HG02870 (cell line): ENCODE measurements around the gene LIFR.
"Not testable (repeated sequence)": the region's sequence is repeated elsewhere in the genome, so short reads cannot be mapped to it uniquely, and the experiment has no call there.

Experiments used
- ATAC-seq: cut with Tn5 transposase; IDR thresholded peaks from one replicate; pipeline ENCODE4 v1.9.1; 2021; ENCODE audit warnings: mild to moderate bottlenecking, moderate library complexity; ENCODE audit not compliant: unreplicated experiment

The LIFR gene

GRCh38 chr5:38524022-38524421 is 32.4 kb downstream of the LIFR start:
- no peak for ATAC-seq

GRCh38 chr5:38519476-38519875 is 37.0 kb downstream of the LIFR start:
- ATAC-seq, result no peak

GRCh38 chr5:38518341-38518740 is 38.1 kb downstream of the LIFR start:
- ATAC-seq, result no peak

GRCh38 chr5:38516649-38517048 is 39.8 kb downstream of the LIFR start:
- not testable (repeated sequence) for ATAC-seq

DNA sequence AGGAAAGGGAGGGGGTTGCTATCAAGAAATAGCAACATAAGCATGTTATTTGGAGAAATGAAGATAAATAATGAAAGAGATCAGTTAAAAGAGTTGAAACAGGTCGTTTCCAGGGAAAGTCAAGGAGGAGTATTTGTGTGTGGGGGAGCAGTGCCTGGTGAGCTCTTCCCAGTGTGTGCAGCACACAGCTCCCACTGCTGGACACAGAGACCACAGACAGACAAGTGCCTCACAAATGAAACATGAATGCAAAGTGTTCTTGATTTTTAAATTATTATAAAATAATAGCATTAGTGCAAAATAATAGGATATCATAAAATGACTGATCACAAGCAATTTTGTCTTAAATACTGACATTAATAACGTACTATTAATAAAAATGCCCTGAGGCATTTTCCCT is 40.8 kb downstream of the LIFR start:
- no peak for ATAC-seq

- ATAC-seq, result no peak
Measured at GRCh38 chr5:38515092-38515491, 41.4 kb downstream of the LIFR start.

DNA sequence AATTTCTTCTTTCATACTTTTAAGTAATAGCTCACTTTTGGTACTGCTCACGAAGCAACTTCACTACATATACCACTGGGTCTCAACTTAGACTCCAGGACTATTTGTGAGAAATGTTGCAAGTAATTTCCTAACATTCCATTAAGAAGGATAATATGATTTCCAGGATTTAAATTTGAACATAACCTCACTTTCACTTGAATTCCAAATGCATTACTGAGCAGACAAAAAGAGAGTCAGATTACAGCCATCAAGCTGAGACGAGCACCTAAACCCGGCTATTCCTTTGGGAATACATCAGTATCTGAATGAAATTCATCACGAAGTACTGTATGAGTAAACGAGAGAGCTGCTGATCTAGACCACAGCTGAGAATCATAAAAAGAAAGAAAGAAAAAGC is 47.3 kb downstream of the LIFR start:
- ATAC-seq, result no peak

- no peak for ATAC-seq
Measured at GRCh38 chr5:38506302-38506701, 50.1 kb downstream of the LIFR start.

GRCh38 chr5:38500573-38501260 is 55.7 kb downstream of the LIFR start:
- ATAC-seq, result no peak

- no peak for ATAC-seq
Measured at GRCh38 chr5:38497946-38498345, 58.5 kb downstream of the LIFR start.

DNA sequence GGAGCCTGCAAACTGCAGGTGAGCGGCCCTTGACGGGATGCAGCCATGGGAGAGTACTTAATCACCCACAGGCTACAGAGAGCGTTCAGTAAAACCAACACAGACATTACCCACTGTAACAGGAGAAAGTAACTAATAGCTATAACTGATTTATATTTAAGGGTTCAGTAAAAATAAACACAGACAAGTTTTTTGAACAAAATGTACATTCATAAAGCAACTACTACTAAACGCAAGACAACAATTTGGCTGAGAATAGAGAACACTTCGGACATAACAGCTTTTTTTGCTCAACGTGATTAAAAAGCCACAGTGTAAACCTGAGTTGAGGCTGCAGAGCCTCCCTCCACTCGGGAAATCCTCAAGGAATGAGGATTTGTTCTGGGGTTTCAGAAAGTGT is 61.7 kb downstream of the LIFR start:
- ATAC-seq, result no peak

DNA sequence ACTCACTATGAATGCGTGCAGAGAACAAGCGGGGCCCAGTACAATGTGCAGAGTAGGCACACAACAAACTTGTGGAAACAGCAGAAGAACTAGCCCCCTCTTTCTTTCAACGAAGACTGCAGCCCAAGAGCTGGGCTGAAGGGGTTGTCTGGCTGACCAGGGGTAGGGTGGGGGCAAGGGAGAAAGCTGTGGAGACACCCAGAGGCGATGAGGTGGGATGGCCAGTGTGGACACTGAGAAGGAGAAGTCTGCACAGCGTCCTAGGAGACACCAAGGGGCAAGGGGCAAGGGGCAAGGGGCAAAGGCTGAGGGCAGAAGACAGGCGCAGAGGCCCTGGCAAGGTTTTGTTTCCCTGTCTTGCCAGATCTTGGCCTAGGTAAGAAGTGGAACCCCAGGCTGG is 62.3 kb downstream of the LIFR start:
- ATAC-seq, result no peak

GRCh38 chr5:38483805-38484398 is 72.5 kb downstream of the LIFR start:
- no peak for ATAC-seq

DNA sequence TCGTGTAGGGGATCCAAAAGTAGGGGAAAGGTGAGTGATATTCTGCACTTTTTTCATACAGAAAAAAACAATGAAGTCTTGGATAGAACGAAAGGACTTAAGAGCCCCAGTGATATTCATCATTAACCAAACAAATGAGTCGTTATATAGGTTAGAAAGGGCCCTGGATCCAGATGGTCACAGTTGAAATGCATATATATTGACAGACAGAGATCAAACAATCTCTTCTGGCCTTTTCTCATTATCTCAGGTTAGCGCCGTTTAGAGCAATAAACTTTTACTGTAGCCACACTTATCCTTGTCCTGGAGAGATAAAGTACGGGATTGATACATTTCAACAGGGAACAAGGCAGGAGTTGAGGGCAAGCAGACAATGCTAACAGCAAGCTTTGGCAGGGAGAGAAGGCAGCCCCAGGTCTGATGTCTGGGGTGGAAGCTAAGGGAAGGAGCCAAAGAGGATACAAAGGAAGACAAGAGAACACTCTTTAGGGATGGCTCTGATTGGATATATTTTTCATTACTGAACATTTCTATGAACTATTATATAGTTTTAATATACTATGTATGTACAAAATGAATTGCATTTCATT is 77.0 kb downstream of the LIFR start:
- no peak for ATAC-seq

GRCh38 chr5:38478878-38479277 is 77.6 kb downstream of the LIFR start:
- ATAC-seq, result no peak

DNA sequence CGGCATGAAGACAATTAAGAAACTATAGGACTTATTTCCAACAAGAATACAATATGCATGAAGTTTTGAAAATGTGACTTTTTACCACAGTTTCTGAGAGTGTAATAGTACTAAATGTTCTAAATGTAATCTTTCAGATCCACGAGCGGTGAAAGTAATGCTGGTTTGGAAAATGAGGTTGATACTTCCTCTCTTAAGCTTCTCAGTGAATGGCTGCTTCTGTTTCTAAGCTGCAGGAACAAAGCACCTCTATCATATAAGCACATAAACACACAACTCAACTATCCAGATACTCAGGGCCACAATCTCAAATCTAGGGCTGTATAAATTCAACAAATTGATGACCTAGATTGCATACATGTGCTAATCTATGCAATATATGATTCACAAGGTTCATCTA is 78.3 kb downstream of the LIFR start:
- no peak for ATAC-seq

- ATAC-seq, result no peak
Measured at GRCh38 chr5:38473008-38473407, 83.4 kb downstream of the LIFR start.

- ATAC-seq, result no peak
Measured at GRCh38 chr5:38472541-38472940, 83.9 kb downstream of the LIFR start.

- ATAC-seq, result no peak
Measured at GRCh38 chr5:38471709-38472108, 84.7 kb downstream of the LIFR start.

- no peak for ATAC-seq
Measured at GRCh38 chr5:38469707-38470267, 86.7 kb downstream of the LIFR start.

DNA sequence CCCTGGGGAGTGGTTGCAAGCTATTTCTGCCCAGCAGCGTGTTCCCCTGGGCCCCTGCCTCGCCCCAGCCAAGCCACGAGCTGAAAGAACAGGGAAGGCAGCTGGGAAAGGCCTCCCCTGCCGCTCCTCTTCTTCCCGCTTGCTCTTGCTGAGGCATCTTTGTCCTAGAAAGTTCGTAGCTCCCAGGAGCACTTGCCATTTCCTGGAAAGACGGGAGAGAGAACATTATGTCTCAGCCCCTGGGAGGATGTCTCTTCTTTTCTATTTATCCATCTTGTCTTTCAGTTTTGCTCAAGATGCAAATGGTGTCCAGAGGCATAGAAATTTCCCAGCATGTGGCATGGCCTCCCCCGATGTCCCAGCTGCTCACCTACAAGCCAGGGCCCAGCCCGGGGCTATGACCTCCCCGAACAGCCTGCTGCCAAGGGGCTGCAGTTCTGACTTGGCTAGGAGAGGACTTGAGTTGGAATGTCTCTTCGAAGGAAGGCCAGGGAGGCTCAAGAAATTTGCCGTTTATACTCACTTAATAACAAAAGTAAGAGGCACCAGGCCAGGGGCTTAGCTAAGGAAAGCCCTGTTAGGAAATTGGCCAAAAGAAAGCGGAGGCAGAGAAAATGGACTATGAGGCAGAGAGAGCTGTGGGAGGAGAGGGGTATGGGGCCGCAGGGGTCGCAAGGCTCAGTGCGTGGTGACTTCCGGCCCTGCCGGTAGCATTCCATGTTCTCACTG is 87.3 kb downstream of the LIFR start:
- no peak for ATAC-seq
